NCI-H2029 treated with DMSO at 0.1 percent for 48 hours (cell line): Measurements from ENCODE around the gene TNFSF18.
"Not testable (repeated sequence)": the region's sequence is repeated elsewhere in the genome, so short reads cannot be mapped to it uniquely, and the experiment has no call there.

Source experiments
- DNase-seq: peaks from one replicate; lab custom pipeline; 2025; lab: John Stamatoyannopoulos, UW

The TNFSF18 gene

GRCh38 chr1:173050865-173051264 lies at the start of gene TNFSF18:
Gene TNFSF18 (minus strand): TSS chr1:173050941. CDS start chr1:173050896, 45 bp downstream.
- DNase-seq, result no peak

GRCh38 chr1:173099166-173099565 lies 48.4 kb upstream of the TNFSF18 start:
- no peak for DNase-seq

GRCh38 chr1:173098117-173098516 lies 47.4 kb upstream of the TNFSF18 start:
- DNase-seq, result no peak

GRCh38 chr1:173097001-173097400 lies 46.3 kb upstream of the TNFSF18 start:
- DNase-seq, result no peak

GRCh38 chr1:173095632-173096031 lies 44.9 kb upstream of the TNFSF18 start:
- DNase-seq, result no peak

- no peak for DNase-seq
Observed at GRCh38 chr1:173094541-173094940, 43.8 kb upstream of the TNFSF18 start.

- DNase-seq, result no peak
Observed at GRCh38 chr1:173093691-173094445, 43.1 kb upstream of the TNFSF18 start.

GRCh38 chr1:173084292-173084691 lies 33.6 kb upstream of the TNFSF18 start:
- DNase-seq, result no peak

- DNase-seq, result no peak
Observed at GRCh38 chr1:173082913-173083312, 32.2 kb upstream of the TNFSF18 start.

GRCh38 chr1:173074217-173074616 lies 23.5 kb upstream of the TNFSF18 start:
- DNase-seq, result not testable (repeated sequence)

- DNase-seq, result no peak
Observed at GRCh38 chr1:173064011-173064410, 13.3 kb upstream of the TNFSF18 start.

GRCh38 chr1:173063171-173063570 lies 12.4 kb upstream of the TNFSF18 start:
- no peak for DNase-seq

- no peak for DNase-seq
Observed at GRCh38 chr1:173062150-173062938, 11.6 kb upstream of the TNFSF18 start.

- no peak for DNase-seq
Observed at GRCh38 chr1:173058556-173058955, 7.8 kb upstream of the TNFSF18 start.

GRCh38 chr1:173057984-173058383 lies 7.2 kb upstream of the TNFSF18 start:
- DNase-seq, result no peak

GRCh38 chr1:173056365-173056764 lies 5.6 kb upstream of the TNFSF18 start:
- no peak for DNase-seq

GRCh38 chr1:173052681-173053196 lies 2.0 kb upstream of the TNFSF18 start:
- no peak for DNase-seq

- no peak for DNase-seq
Observed at GRCh38 chr1:173049322-173049633, 1.5 kb downstream of the TNFSF18 start.

GRCh38 chr1:173048621-173049321 lies 2.0 kb downstream of the TNFSF18 start:
- DNase-seq, result no peak

- DNase-seq, result no peak
Observed at GRCh38 chr1:173044656-173045055, 6.1 kb downstream of the TNFSF18 start.

- no peak for DNase-seq
Observed at GRCh38 chr1:173043253-173043652, 7.5 kb downstream of the TNFSF18 start.

GRCh38 chr1:173042806-173043205 lies 7.9 kb downstream of the TNFSF18 start:
- DNase-seq, result no peak

- no peak for DNase-seq
Observed at GRCh38 chr1:173039626-173040025, 11.1 kb downstream of the TNFSF18 start.
